Regular cardiac myocyte (primary cell): ENCODE measurements around the gene FTH1. TPM values are rescaled to one million over a fixed set of nuclear protein-coding genes. Genes with fewer than 3 reads are reported as not detected.

Experiments
- total RNA-seq: library from RNA; depleted of rRNA; stranded (reverse); fragments of >200 nt; gene quantifications from 2 replicates; pipeline ENCODE4 v1.2.3, GENCODE V29; 2014

Gene FTH1
- total RNA-seq, result 505 and 1,736 TPM in 2 replicates

DNA sequence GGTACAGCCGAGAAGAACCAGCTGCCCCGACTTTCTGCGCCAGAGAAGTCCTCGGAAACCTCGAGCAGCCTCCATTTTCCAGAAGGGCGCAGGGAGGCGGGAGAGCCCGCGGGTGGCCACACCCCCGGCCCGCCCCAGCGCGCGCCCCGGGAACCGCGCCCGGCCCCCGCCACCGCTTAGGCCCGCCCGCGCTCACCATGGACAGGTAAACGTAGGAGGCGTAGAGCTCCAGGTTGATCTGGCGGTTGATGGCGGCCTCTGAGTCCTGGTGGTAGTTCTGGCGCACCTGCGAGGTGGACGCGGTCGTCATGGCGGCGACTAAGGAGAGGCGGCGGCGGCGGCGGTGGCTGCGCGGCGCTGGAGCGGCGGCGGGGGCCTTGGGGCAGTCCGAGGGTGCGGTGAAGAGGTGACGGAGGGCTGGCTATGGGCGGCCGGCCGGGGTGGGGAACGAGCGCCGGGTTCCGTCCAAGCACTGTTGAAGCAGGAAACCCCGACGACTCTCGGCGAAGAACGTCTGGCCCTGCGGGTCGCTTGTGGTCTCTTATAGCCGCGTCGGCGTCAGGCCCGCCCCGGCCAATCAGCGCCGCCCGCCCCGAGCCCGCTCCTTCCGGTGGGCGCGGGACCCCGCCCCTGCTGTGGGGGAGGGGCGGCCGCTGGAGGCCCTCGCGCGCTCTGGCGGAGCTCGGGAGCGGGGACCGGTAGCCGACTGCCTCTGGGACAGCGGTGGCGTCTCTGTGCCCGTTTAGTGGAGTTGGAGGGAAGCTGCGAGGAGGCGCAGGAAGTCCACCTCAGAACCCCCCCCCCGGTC, at the start of gene FTH1:
Gene FTH1, minus strand, starts transcription at position 519 of the 808 bp plus-strand sequence. Its CDS starts 209 bp downstream, at position 310.

DNA sequence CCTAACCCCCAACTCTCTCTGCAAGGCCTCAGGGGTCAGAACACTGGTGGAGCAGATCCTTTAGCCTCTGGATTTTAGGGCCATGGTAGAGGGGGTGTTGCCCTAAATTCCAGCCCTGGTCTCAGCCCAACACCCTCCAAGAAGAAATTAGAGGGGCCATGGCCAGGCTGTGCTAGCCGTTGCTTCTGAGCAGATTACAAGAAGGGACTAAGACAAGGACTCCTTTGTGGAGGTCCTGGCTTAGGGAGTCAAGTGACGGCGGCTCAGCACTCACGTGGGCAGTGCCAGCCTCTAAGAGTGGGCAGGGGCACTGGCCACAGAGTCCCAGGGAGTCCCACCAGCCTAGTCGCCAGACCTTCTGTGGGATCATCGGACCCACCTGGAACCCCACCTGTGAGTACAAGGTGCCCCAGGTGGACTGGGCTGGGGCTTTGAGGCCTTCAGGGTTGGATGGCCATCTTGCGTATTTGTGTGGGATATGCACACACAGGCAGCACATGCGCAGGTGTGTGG, 17.3 kb downstream of the FTH1 start, which contains the start of gene BEST1:
Gene BEST1, plus strand, starts transcription at position 317 of the 513 bp plus-strand sequence. CDS start 1,456 bp downstream, outside the sequence.

DNA sequence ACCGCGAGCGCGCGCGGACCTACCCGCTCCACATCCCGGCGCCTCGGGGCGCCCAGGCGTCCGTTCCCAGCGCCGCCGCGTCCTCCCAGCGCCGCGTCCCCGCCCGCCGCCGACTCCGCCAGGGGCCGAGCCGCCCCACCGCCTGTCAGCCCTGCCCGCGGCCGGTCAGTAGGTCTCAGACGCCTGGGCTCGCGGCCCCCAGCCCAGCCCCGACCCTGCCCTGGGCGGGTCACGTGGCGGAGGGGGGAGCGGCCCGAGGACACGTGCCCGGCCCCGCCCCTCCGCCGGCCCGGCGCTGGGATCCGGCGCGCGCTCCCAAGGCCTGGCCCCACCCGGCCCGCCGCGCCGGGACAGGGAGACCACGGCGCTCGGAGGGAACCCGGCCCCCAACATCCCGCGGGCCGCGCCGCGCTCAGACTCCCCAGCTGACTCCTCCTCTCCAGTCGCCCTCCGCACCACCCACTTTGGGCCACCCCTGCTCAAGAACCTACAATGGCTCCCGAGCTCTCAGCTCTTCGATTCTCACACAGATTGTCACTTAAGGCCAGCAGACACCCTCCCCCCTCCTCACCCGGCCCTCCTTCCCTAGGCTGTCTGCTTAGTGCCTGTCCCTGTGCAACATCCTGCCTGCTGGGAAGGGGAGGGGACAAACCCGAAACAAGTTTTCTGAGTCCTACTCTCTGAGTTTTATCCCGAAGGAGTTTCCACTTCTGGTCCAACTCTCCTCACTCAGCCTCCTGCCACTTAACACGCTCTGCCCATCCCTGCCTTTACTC, 49.9 kb downstream of the FTH1 start, which contains the start of gene RAB3IL1:
Gene RAB3IL1, minus strand, starts transcription at position 233 of the 776 bp plus-strand sequence. Its CDS starts 199 bp downstream, at position 34.

Other genes starting within 250 kb of the FTH1 start
- 1.3 and 2.0 TPM in 2 replicates for gene MYRF, start 215.0 kb downstream of the FTH1 start, total RNA-seq
- 54.6 and 67.9 TPM in 2 replicates for gene TMEM258, start 175.0 kb downstream of the FTH1 start, total RNA-seq
- 11.0 and 79.0 TPM in 2 replicates for gene FEN1, start 174.7 kb downstream of the FTH1 start, total RNA-seq
- 35.1 and 48.2 TPM in 2 replicates for gene FADS1, start 150.6 kb downstream of the FTH1 start, total RNA-seq
- 57.5 and 125 TPM in 2 replicates for gene FADS2, start 139.3 kb downstream of the FTH1 start, total RNA-seq
- 92.8 and 113 TPM in 2 replicates for gene FADS3, start 76.1 kb downstream of the FTH1 start, total RNA-seq
- 1.9 and 6.5 TPM in 2 replicates for gene RAB3IL1, start 50.1 kb downstream of the FTH1 start, total RNA-seq
- gene BEST1, start 17.3 kb downstream of the FTH1 start, total RNA-seq, result 0.96 and 9.9 TPM in 2 replicates
- 12.4 and 38.0 TPM in 2 replicates for gene INCENP, start 156.4 kb upstream of the FTH1 start, total RNA-seq
- not detected in 2 replicates for gene SCGB1D1, start 222.6 kb upstream of the FTH1 start, total RNA-seq
- gene SCGB2A1, start 241.0 kb upstream of the FTH1 start, total RNA-seq, result not detected in 2 replicates